HL-60 (cell line): ENCODE measurements around the gene SUPT3H.

ENCODE experiments used
- DNase-seq, 2 experiments: peaks; one replicate each; pipeline ENCODE4 v3.0.0-alpha.2; 2010 to 2020; ENCODE audit warnings: low read depth in 1 of 2, low spot score in 1 of 2
- H3K27ac ChIP-seq: fragments of 250-450 bp; sonication (Bioruptor Pico); replicated peaks from 2 replicates; pipeline ENCODE4 v1.5.1; 2020; ENCODE audit warnings: mild to moderate bottlenecking, moderate library complexity
- H3K27me3 ChIP-seq: fragments of 250-450 bp; sonication (Bioruptor Pico); 2 replicates; pipeline ENCODE4 v1.5.1; 2021; ENCODE audit warnings: mild to moderate bottlenecking, moderate library complexity; ENCODE audit not compliant: insufficient read depth, poor library complexity, severe bottlenecking
- H3K4me3 ChIP-seq: replicated peaks from 2 replicates; pipeline ENCODE4 v1.5.1; 2011; ENCODE audit warnings: mild to moderate bottlenecking, control low read depth, low read length; ENCODE audit not compliant: insufficient read depth
- CTCF ChIP-seq: IDR thresholded peaks from one replicate; pipeline ENCODE4 v1.5.1; 2011; ENCODE audit warnings: low read length, control low read depth, inconsistent platforms; ENCODE audit not compliant: insufficient read depth
- GABPA ChIP-seq: IDR thresholded peaks from 2 replicates; pipeline ENCODE4 v1.6.1; 2012; ENCODE audit warnings: low read depth
- POLR2AphosphoS5 ChIP-seq: IDR thresholded peaks from 2 replicates; pipeline ENCODE4 v1.6.1; 2012; ENCODE audit warnings: low read depth
- REST ChIP-seq: IDR thresholded peaks from 2 replicates; pipeline ENCODE4 v1.6.1; 2012; ENCODE audit warnings: low read depth; ENCODE audit not compliant: insufficient replicate concordance
- SPI1 ChIP-seq: IDR thresholded peaks from 2 replicates; pipeline ENCODE4 v1.6.1; 2012; ENCODE audit warnings: low read depth, mild to moderate bottlenecking, borderline replicate concordance

SUPT3H gene

GRCh38 chr6:45036103-45036502 is 341.6 kb downstream of the SUPT3H start:
- H3K27me3 ChIP-seq: no peaks in the 10 kb centered on the region
- TF ChIP-seq POLR2AphosphoS5: no peak
- TF ChIP-seq SPI1: peak; percentile 53; the same call in 1 of the 2 replicates
- H3K4me3 ChIP-seq: no peak overlapping the region
- H3K27ac ChIP-seq: no peak overlapping the region
- peak; percentile 21 to 23 for DNase-seq

GRCh38 chr6:45032426-45032825 is 345.3 kb downstream of the SUPT3H start:
- no peak for TF ChIP-seq CTCF
- no peak for TF ChIP-seq REST
- TF ChIP-seq POLR2AphosphoS5: no peak
- no peak for TF ChIP-seq GABPA
- no peak for TF ChIP-seq SPI1
- H3K27me3 ChIP-seq: no peaks in the 10 kb centered on the region
- no peak for DNase-seq
- H3K27ac ChIP-seq: no peak overlapping the region
- no peak overlapping the region for H3K4me3 ChIP-seq

GRCh38 chr6:45031601-45032000 is 346.1 kb downstream of the SUPT3H start:
- TF ChIP-seq SPI1: peak; percentile 46; the same call in 1 of the 2 replicates
- no peak for TF ChIP-seq POLR2AphosphoS5
- H3K27me3 ChIP-seq: no peaks in the 10 kb centered on the region
- H3K4me3 ChIP-seq: no peak overlapping the region
- DNase-seq: peak; percentile 73 to 74
- H3K27ac ChIP-seq: no peak overlapping the region

- TF ChIP-seq GABPA: no peak
- peak; percentile 22; the same call in 1 of the 2 replicates for TF ChIP-seq SPI1
- DNase-seq: peak in 1 of 2 experiments; percentile 14
These were observed 350.6 kb downstream of the SUPT3H start for GRCh38 chr6:45027126-45027525.

GRCh38 chr6:45026003-45026516 is 351.7 kb downstream of the SUPT3H start:
- no peak overlapping the region for H3K4me3 ChIP-seq
- H3K27me3 ChIP-seq: no peaks in the 10 kb centered on the region
- TF ChIP-seq SPI1: no peak
- TF ChIP-seq REST: no peak
- no peak for TF ChIP-seq POLR2AphosphoS5
- TF ChIP-seq CTCF: no peak
- no peak for TF ChIP-seq GABPA
- H3K27ac ChIP-seq: no peak overlapping the region
- DNase-seq: no peak

More at GRCh38 chr6:45027126-45027525, 350.6 kb downstream of the SUPT3H start:
- no peak overlapping the region for H3K4me3 ChIP-seq
- no peaks in the 10 kb centered on the region for H3K27me3 ChIP-seq
- no peak overlapping the region for H3K27ac ChIP-seq
